IMR-90 (cell line): ENCODE data around the gene WDR90. TPM values are rescaled to one million over a fixed set of nuclear protein-coding genes. Genes with fewer than 3 reads are reported as not detected.
A peak's percentile ranks its signal among the peaks of the same experiment; 100 is the strongest.

ENCODE experiments used
- ATAC-seq: fragments of 200-7000 bp; cut with Tn5 transposase; 2 replicates; pipeline ENCODE4 v1.9.1; 2020; ENCODE audit warnings: low read depth, mild to moderate bottlenecking, moderate library complexity
- BruUV-seq: library from RNA; stranded (reverse); fragments of 400-500 nt; replicated peaks from 2 replicates; lab custom pipeline; 2021; lab: Mats Ljungman, UMichigan
- CTCF ChIA-PET: fragments of 300-600 bp; formaldehyde crosslinking; extraction: SDS; loops from one replicate; lab custom pipeline; 2021; ENCODE audit warnings: antibody characterized with exemption; lab: Yijun Ruan, JAX
- POLR2A ChIA-PET: fragments of 300-600 bp; sonication (Branson Sonifier 250); formaldehyde crosslinking; loops from one replicate; lab custom pipeline; 2022; ENCODE audit warnings: antibody characterized with exemption; ENCODE audit not compliant: unreplicated experiment; lab: Charles Lee
- DNase-seq: peaks from one replicate; pipeline ENCODE4 v3.0.0; 2013
- H2AFZ ChIP-seq: replicated peaks from 2 replicates; pipeline ENCODE3; 2013; ENCODE audit warnings: low read length, mild to moderate bottlenecking; ENCODE audit not compliant: poor library complexity
- H2AK5ac ChIP-seq: 2 replicates; pipeline ENCODE4 v1.6.1; 2013; ENCODE audit warnings: low read depth, low read length, inconsistent platforms
- H2AK9ac ChIP-seq: replicated peaks from 2 replicates; pipeline ENCODE3; 2013; ENCODE audit warnings: mild to moderate bottlenecking, low read depth, low read length, moderate library complexity; ENCODE audit not compliant: poor library complexity
- H2BK120ac ChIP-seq: 2 replicates; pipeline ENCODE4 v1.6.1; 2013; ENCODE audit warnings: low read depth, low read length, inconsistent platforms
- H2BK15ac ChIP-seq: 3 replicates; pipeline ENCODE4 v1.6.1; 2013; ENCODE audit warnings: low read depth, low read length, inconsistent platforms
- H2BK20ac ChIP-seq: 2 replicates; pipeline ENCODE4 v1.6.1; 2013; ENCODE audit warnings: low read depth, mild to moderate bottlenecking, inconsistent platforms, low read length, moderate library complexity
- H2BK5ac ChIP-seq: 2 replicates; pipeline ENCODE4 v1.6.1; 2013; ENCODE audit warnings: mild to moderate bottlenecking, low read depth, low read length, inconsistent platforms; ENCODE audit not compliant: poor library complexity, severe bottlenecking
- H3K14ac ChIP-seq: replicated peaks from 2 replicates; pipeline ENCODE4 v1.6.1; 2013; ENCODE audit warnings: low read depth, low read length, inconsistent platforms
- H3K18ac ChIP-seq: 2 replicates; pipeline ENCODE4 v1.6.1; 2013; ENCODE audit warnings: low read depth, low read length, control low read depth
- H3K23ac ChIP-seq: 2 replicates; pipeline ENCODE4 v1.6.1; 2013; ENCODE audit warnings: low read depth, low read length, inconsistent platforms
- H3K27ac ChIP-seq: 2 replicates; pipeline ENCODE4 v1.5.1; 2013; ENCODE audit warnings: mild to moderate bottlenecking, control low read depth, low read length; ENCODE audit not compliant: insufficient read depth
- H3K27me3 ChIP-seq: 2 replicates; pipeline ENCODE4 v1.6.1; 2013; ENCODE audit warnings: low read length; ENCODE audit not compliant: control insufficient read depth, insufficient read depth
- H3K36me3 ChIP-seq: 2 replicates; pipeline ENCODE4 v1.6.1; 2013; ENCODE audit warnings: low read length, mixed read lengths; ENCODE audit not compliant: control insufficient read depth, insufficient read depth
- H3K4ac ChIP-seq: 2 replicates; pipeline ENCODE4 v1.6.1; 2013; ENCODE audit warnings: low read depth, low read length, inconsistent platforms
- H3K4me1 ChIP-seq: 2 replicates; pipeline ENCODE4 v1.6.1; 2013; ENCODE audit warnings: low read length, mixed read lengths; ENCODE audit not compliant: control insufficient read depth, insufficient read depth
- H3K4me2 ChIP-seq: 2 replicates; pipeline ENCODE4 v1.6.1; 2013; ENCODE audit warnings: low read depth, mild to moderate bottlenecking, control low read depth, low read length, moderate library complexity
- H3K4me3 ChIP-seq: 2 replicates; pipeline ENCODE4 v1.5.1; 2013; ENCODE audit warnings: low read depth, mild to moderate bottlenecking, control low read depth, low read length, moderate library complexity; ENCODE audit not compliant: insufficient read depth
- H3K56ac ChIP-seq: 2 replicates; pipeline ENCODE4 v1.6.1; 2013; ENCODE audit warnings: low read length, inconsistent platforms; ENCODE audit not compliant: insufficient read depth; ENCODE audit errors: extremely low read depth
- H3K79me1 ChIP-seq, 2 experiments: 2 replicates each; pipeline ENCODE4 v1.6.1; 2013; ENCODE audit warnings: low read length in 2 of 2, inconsistent platforms in 1 of 2, low read depth in 1 of 2
- H3K9ac ChIP-seq: 2 replicates; pipeline ENCODE4 v1.6.1; 2013; ENCODE audit warnings: low read depth, low read length, control low read depth
- H3K9me1 ChIP-seq: 2 replicates; pipeline ENCODE4 v1.6.1; 2013; ENCODE audit warnings: low read length, inconsistent platforms; ENCODE audit not compliant: insufficient read depth
- H3K9me3 ChIP-seq: 2 replicates; pipeline ENCODE4 v1.6.1; 2013; ENCODE audit warnings: low read length; ENCODE audit not compliant: control insufficient read depth, insufficient read depth
- H4K20me1 ChIP-seq: 2 replicates; pipeline ENCODE4 v1.6.1; 2013; ENCODE audit warnings: low read length, inconsistent platforms; ENCODE audit not compliant: insufficient read depth
- H4K5ac ChIP-seq: 2 replicates; pipeline ENCODE4 v1.6.1; 2013; ENCODE audit warnings: mild to moderate bottlenecking, low read depth, low read length, control low read depth
- H4K8ac ChIP-seq, 2 experiments: 2 replicates each; pipeline ENCODE4 v1.6.1; 2013; ENCODE audit warnings: low read depth in 2 of 2, low read length in 2 of 2, control low read depth in 1 of 2, inconsistent platforms in 1 of 2
- H4K91ac ChIP-seq: 2 replicates; pipeline ENCODE4 v1.6.1; 2013; ENCODE audit warnings: low read depth, low read length, inconsistent platforms; ENCODE audit not compliant: insufficient read depth
- CHD1 ChIP-seq: IDR thresholded peaks from 2 replicates; pipeline ENCODE4 v1.6.1; 2012; ENCODE audit warnings: low read depth, low read length, improper control_type of control experiment
- FOS ChIP-seq: fragments of 150-350 bp; IDR thresholded peaks from 2 replicates; pipeline ENCODE4 v1.6.1; 2016; ENCODE audit warnings: low read depth, low read length
- MAZ ChIP-seq: IDR thresholded peaks from 2 replicates; pipeline ENCODE4 v1.6.1; 2012; ENCODE audit warnings: low read depth, mild to moderate bottlenecking, low read length, improper control_type of control experiment, moderate library complexity, borderline replicate concordance
- MXI1 ChIP-seq: IDR thresholded peaks from 2 replicates; pipeline ENCODE4 v1.6.1; 2012; ENCODE audit warnings: low read depth, mild to moderate bottlenecking, low read length, moderate library complexity, borderline replicate concordance
- RCOR1 ChIP-seq: IDR thresholded peaks from 2 replicates; pipeline ENCODE4 v1.6.1; 2012; ENCODE audit warnings: mild to moderate bottlenecking, low read length, improper control_type of control experiment; ENCODE audit not compliant: insufficient replicate concordance
- WGBS, 2 experiments: methylation state at CpG; one replicate each; pipeline versions ENCODE4 v1.1.5 to v1.1.7; 2013; ENCODE audit warnings: missing lambda C conversion rate in 2 of 2; ENCODE audit not compliant: insufficient read length in 1 of 2; ENCODE audit errors: extremely low coverage in 2 of 2; 5-methylcytosine and 5-hydroxymethylcytosine counted together
- dilution Hi-C: fragments of 300-500 bp; cut with HindIII; formaldehyde crosslinking; loops from one replicate; pipeline ENCODE4 v1.14.3; 2018; ENCODE audit warnings: low sequenced_read_pairs; ENCODE audit not compliant: unreplicated experiment
- in situ Hi-C: fragments of 300-500 bp; cut with MboI; formaldehyde crosslinking; loops from 3 replicates; pipeline ENCODE4 v1.14.3; 2019; ENCODE audit warnings: low sequenced_read_pairs, inconsistent platforms, mixed read lengths
- intact Hi-C: fragments of 100-400 bp; cut with micrococcal nuclease; formaldehyde crosslinking; loops from 2 replicates; pipeline ENCODE4 v1.10.0; 2022
- polyA plus RNA-seq, 3 experiments: library from polyadenylated mRNA; depleted of rRNA; stranded (reverse); fragments of >200 nt; gene quantifications; 2 replicates each; pipeline ENCODE4 v1.2.3, GENCODE V29; 2012; ENCODE audit warnings: low replicate concordance in 1 of 3
- total RNA-seq: library from RNA; depleted of rRNA; stranded (reverse); fragments of >200 nt; gene quantifications from 2 replicates; pipeline ENCODE4 v1.2.3, GENCODE V29; 2012

Gene WDR90
- total and polyA plus RNA-seq, 2 of the 4 experiments (the other 2 are of a cell fraction), result 1.4 to 18.7 TPM

GRCh38 chr16:683396-684070, 34.4 kb downstream of the WDR90 start:
- ChIA-PET POLR2A (no interaction called here), CTCF (interaction anchor here (0.7 kb wide), 1 partner anchor 163 kb away, joined by 3 read pairs; no protein-coding TSS in a partner anchor)
- Histone ChIP-seq H2AFZ (peak overlapping the region; percentile 87), H4K91ac (no peak overlapping the region; the same call in 1 of the 2 replicates), H4K8ac (peak overlapping the region; percentile 28 to 73; a peak in 2 of 4 replicates), H2BK120ac (no peak overlapping the region), H3K4me2 (peak overlapping the region; percentile 85), H3K9ac (peak overlapping the region; percentile 72), H2AK9ac (peak overlapping the region; percentile 93), H2BK20ac (no peak overlapping the region), H3K4me1 (peaks cover 20% of the 10 kb centered on the region), H3K56ac (no peak overlapping the region), H3K79me1 (peaks cover 9 to 54% of the 10 kb centered on the region in 2 experiments; a peak in 3 of 4 replicates), H3K27me3 (no peaks in the 10 kb centered on the region), H4K20me1 (peaks cover 34% of the 10 kb centered on the region), H3K14ac (no peak overlapping the region), H3K9me3 (no peaks in the 10 kb centered on the region), H4K5ac (0 out of 2 replicates have a peak overlapping the region, but pooled peaks have one; percentile 32), H3K4me3 (peak overlapping the region; percentile 81), H3K36me3 (peaks cover 41% of the 10 kb centered on the region), H2AK5ac (peak overlapping the region; percentile 87), H2BK5ac (peak overlapping the region; percentile 29), H3K4ac (peak overlapping the region; percentile 63), H3K23ac (no peak overlapping the region), H3K18ac (no peak overlapping the region), H3K27ac (peak overlapping the region; percentile 54), H3K9me1 (peaks cover 15% of the 10 kb centered on the region), H2BK15ac (no peak overlapping the region)
- TF ChIP-seq MXI1 (no peak), RCOR1 (no peak), MAZ (no peak), CHD1 (no peak), FOS (no peak)
- intact Hi-C loops (no loop called here), in situ Hi-C loops (no loop called here), dilution Hi-C loops (no loop called here)
- 13% methylated on average over 36 of the region's 57 CpGs; no CpG with 5 or more reads in 1 of the 2 experiments for WGBS, 2 experiments
- no peak for ATAC-seq
- no peak for DNase-seq
- BruUV-seq, result no TSS peak
